ENCODE results near the gene NME3. TPM values are rescaled to one million over a fixed set of nuclear protein-coding genes. Genes with fewer than 3 reads are reported as not detected.

The NME3 gene
- total and polyA plus RNA-seq, 2 of the 13 experiments (the other 11 are each of a cell fraction or from before 2014, with no cell fraction given) = 10.4 to 15.9 TPM

DNA sequence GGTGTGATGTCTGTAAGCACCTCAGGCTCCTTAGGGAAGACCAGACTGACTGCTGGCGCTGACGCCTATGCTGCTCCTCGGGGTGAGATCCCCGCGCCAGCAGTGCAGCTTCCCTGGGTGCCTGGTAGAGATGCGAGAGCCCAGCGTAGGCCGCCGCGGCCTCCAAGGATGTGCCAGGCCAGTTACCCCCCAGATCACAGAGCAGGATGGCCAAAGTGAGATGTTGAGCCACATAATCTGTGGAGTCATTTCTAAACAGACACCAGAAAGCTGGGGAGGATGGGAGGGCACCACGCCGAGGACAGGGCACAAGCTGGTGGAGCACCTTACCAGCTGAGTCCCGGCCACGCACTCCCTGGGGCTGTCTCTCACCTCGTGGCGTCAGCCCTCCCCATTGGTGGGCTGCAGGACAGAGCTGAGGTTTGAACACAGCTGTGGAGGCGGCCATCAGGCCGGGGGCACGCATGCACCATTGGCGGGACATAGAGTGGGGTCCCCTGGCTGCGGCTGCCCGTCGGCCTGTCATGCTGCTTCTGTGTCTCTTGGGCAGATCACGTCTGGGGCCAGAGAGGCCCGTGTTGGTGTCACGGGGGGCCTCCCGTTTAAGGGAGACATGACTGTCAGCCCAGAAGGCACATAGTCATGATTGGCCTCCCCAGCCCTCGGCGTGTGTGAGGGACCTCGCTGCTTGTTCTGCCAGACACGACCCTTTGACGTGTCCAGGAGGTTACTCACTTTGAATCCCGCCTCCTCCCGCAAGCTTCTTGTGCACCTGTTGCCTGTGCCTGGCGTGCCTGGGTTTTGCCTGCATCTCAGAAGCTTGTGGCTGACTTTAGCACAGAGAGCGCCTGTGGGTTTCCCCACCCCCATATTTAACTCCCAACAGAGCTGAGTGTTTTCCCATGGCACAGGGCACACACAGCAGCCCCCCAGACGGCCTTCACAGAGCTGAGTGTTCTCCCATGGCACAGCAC lies 43.4 kb downstream of the NME3 start:
- Histone ChIP-seq H2AFZ (ENCODE audit: low read length) (no peak overlapping the region), H3K9me3 (ENCODE audit: low read length) (no peaks in the 10 kb centered on the region), H3K9ac (ENCODE audit: insufficient read depth, low read depth, low read length) (no peak overlapping the region), H3K4me3 (replicated peaks in 1 of 3; ENCODE audit: insufficient read depth in 1 of 3, low read depth in 2 of 3, low read length in 3 of 3) (no peak overlapping the region), H3K4me1 (ENCODE audit: insufficient read depth, low read length) (peaks cover 11% of the 10 kb centered on the region), H3K36me3 (replicated peaks in 1 of 2; ENCODE audit: control insufficient read depth in 1 of 2, insufficient read depth in 2 of 2, low read length in 2 of 2) (peaks cover 31 to 59% of the 10 kb centered on the region in 2 experiments; a peak in 4 of 5 replicates), H3K27me3 (ENCODE audit: control insufficient read depth in 1 of 2, insufficient read depth in 2 of 2, low read length in 2 of 2) (no peaks in the 10 kb centered on the region; a peak in 1 of 5 replicates), H3K27ac (ENCODE audit: extremely low read length, insufficient read depth, low read length) (no peak overlapping the region), H4K20me1 (ENCODE audit: insufficient read depth, low read length) (peaks cover 10% of the 10 kb centered on the region), H3K4me2 (ENCODE audit: low read depth, low read length) (no peak overlapping the region), H3K79me2 (ENCODE audit: insufficient read depth, low read length) (peaks cover 6% of the 10 kb centered on the region)
- ChIA-PET CTCF (ENCODE audit: low intra/inter-chr PET ratio, low total read pairs) (no interaction called here), POLR2A (no interaction called here)
- WGBS (ENCODE audit: low lambda C conversion rate) = 96% methylated on average over 17 of the region's 37 CpGs
- no peak for ATAC-seq
- intact Hi-C loops (cut with micrococcal nuclease; ENCODE audit: unreplicated experiment) (no loop called here), in situ Hi-C loops (cut with HindIII; ENCODE audit: extremely low pct_ligation_motif_present, low pct_unique_long_range_greater_than_20kb) (no loop called here)
- BruUV-seq (replicated peaks) = no TSS peak
- FAIRE-seq = no peak
- DNase-seq (ENCODE audit: low spot score) = no peak
- TF ChIP-seq, protein P1, sequence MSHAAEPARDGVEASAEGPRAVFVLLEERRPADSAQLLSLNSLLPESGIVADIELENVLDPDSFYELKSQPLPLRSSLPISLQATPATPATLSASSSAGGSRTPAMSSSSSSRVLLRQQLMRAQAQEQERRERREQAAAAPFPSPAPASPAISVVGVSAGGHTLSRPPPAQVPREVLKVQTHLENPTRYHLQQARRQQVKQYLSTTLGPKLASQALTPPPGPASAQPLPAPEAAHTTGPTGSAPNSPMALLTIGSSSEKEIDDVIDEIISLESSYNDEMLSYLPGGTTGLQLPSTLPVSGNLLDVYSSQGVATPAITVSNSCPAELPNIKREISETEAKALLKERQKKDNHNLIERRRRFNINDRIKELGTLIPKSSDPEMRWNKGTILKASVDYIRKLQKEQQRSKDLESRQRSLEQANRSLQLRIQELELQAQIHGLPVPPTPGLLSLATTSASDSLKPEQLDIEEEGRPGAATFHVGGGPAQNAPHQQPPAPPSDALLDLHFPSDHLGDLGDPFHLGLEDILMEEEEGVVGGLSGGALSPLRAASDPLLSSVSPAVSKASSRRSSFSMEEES (CRISPR knock-in tag; IDR thresholded peaks at IDR 0.05) = no peak
- TF ChIP-seq CEBPB (IDR thresholded peaks at IDR 0.05; ENCODE audit: borderline replicate concordance, low read depth, low read length) = no peak
- 0 out of 2 replicates have a peak, but pooled peaks have one; percentile 5 for TF ChIP-seq TARDBP (CRISPR knock-in tag; IDR thresholded peaks at IDR 0.05)
- TF ChIP-seq SP2 (CRISPR knock-in tag; IDR thresholded peaks at IDR 0.05) = no peak

Data from HepG2 (cell line).